ENCODE measurements around the gene PLEKHG7. TPM values are rescaled to one million over a fixed set of nuclear protein-coding genes. Genes with fewer than 3 reads are reported as not detected.
A peak's percentile ranks its signal among the peaks of the same experiment; 100 is the strongest.

PLEKHG7 gene
- total RNA-seq, 1 donor from 2014 or later: not detected

DNA sequence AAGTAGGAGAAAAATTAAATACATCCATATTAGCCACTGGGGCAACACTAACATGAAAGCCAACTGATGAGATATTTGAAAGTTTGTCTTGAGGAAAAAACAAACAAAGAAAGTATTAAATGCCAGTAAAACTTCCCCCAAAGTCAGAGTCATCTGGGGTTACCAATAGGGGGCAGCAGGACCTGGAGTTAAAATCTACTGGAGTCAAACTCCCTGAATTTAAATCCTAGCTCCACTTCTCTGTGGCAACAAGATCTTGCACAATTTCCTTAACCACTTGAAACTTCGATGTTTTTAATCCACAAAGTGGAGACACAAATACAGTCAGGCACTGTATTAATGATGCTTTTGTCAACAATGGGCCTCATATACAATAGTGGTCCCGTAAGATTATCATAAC lies 14.4 kb downstream of the PLEKHG7 start:
- Histone ChIP-seq H3K4me3 (ENCODE audit: low read depth, low read length) (no peak overlapping the region), H3K36me3 (ENCODE audit: control insufficient read depth, insufficient read depth, low read length) (no peaks in the 10 kb centered on the region), H3K27me3 (ENCODE audit: control insufficient read depth, insufficient read depth, low read length) (no peaks in the 10 kb centered on the region)
- TF ChIP-seq, protein P1, sequence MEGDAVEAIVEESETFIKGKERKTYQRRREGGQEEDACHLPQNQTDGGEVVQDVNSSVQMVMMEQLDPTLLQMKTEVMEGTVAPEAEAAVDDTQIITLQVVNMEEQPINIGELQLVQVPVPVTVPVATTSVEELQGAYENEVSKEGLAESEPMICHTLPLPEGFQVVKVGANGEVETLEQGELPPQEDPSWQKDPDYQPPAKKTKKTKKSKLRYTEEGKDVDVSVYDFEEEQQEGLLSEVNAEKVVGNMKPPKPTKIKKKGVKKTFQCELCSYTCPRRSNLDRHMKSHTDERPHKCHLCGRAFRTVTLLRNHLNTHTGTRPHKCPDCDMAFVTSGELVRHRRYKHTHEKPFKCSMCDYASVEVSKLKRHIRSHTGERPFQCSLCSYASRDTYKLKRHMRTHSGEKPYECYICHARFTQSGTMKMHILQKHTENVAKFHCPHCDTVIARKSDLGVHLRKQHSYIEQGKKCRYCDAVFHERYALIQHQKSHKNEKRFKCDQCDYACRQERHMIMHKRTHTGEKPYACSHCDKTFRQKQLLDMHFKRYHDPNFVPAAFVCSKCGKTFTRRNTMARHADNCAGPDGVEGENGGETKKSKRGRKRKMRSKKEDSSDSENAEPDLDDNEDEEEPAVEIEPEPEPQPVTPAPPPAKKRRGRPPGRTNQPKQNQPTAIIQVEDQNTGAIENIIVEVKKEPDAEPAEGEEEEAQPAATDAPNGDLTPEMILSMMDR (IDR thresholded peaks at IDR 0.05; ENCODE audit: insufficient read depth, low read length, poor library complexity, severe bottlenecking): peak; percentile 20
- DNase-seq (ENCODE audit: low read depth): no peak

DNA sequence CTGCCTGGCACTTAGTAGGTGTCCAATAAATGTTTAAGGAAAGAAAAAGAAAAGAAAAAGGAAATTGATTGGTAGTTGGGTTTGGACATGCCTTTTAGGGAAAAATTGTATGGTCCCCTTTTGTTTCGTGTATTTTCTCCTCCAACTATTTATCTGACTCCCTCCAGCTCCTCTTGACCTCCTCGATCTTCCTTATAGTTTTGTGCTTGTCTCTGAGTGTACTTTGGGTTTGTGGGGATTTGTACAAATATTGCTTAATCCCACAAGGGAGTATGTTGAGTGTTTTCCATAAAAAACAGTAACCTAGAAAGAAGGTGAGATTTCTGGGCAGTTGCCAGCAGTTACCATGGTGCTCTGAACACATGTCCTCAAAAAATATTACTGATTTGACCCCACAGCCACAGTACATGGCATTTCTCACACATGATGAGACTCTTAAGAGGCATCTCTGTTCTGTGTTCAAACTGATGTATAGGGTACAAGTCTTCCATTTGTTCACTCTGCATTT lies 15.7 kb downstream of the PLEKHG7 start:
- Histone ChIP-seq H3K4me3 (ENCODE audit: low read depth, low read length) (no peak overlapping the region), H3K36me3 (ENCODE audit: control insufficient read depth, insufficient read depth, low read length) (no peaks in the 10 kb centered on the region), H3K27me3 (ENCODE audit: control insufficient read depth, insufficient read depth, low read length) (no peaks in the 10 kb centered on the region)
- TF ChIP-seq, protein P1 (IDR thresholded peaks at IDR 0.05; ENCODE audit: insufficient read depth, low read length, poor library complexity, severe bottlenecking): no peak
- no peak for DNase-seq (ENCODE audit: low read depth)

DNA sequence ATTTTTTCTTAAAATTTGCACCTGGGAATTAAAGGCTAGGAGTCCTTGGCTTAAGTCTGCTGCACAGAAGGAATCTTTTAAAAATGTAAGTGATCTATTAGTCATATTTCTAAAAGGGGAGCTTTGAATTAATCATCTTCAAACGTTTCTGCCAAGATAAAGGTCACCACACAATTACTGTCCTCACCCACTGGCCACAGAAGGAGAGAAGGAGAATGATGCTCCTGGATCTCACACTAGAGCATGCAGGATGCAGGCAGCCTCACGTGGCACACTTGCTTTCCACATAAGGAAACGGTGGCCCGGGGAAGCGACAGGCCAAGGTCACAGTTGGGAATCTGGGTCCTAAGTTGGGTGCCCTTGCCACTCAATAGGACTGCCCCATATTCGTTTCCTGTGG lies 16.9 kb downstream of the PLEKHG7 start:
- no peak for DNase-seq (ENCODE audit: low read depth)
- Histone ChIP-seq H3K36me3 (ENCODE audit: control insufficient read depth, insufficient read depth, low read length) (no peaks in the 10 kb centered on the region), H3K27me3 (ENCODE audit: control insufficient read depth, insufficient read depth, low read length) (no peaks in the 10 kb centered on the region), H3K4me3 (ENCODE audit: low read depth, low read length) (no peak overlapping the region)
- TF ChIP-seq, protein P1 (IDR thresholded peaks at IDR 0.05; ENCODE audit: insufficient read depth, low read length, poor library complexity, severe bottlenecking): no peak

DNA sequence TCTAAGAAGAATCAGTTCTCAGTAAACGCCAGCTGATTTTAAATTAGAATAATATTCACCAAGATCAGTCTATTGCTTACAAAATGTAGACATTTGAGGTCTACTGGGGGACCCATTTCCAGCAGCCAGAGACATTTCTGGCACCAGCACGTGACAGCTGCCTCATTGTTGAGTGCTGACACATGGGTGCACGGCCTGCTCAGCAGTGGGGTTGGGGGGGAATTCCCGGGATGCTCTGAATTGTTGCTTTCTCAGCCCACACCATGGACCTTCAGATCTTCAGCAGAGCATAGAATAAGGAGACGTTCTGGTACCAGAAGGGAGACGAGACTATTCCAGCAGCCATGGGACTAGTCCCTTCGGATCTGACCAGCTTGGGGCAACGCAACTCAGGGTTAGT lies 18.3 kb downstream of the PLEKHG7 start:
- Histone ChIP-seq H3K36me3 (ENCODE audit: control insufficient read depth, insufficient read depth, low read length) (no peaks in the 10 kb centered on the region), H3K27me3 (ENCODE audit: control insufficient read depth, insufficient read depth, low read length) (no peaks in the 10 kb centered on the region), H3K4me3 (ENCODE audit: low read depth, low read length) (no peak overlapping the region)
- no peak for DNase-seq (ENCODE audit: low read depth)
- TF ChIP-seq, protein P1 (IDR thresholded peaks at IDR 0.05; ENCODE audit: insufficient read depth, low read length, poor library complexity, severe bottlenecking): no peak

DNA sequence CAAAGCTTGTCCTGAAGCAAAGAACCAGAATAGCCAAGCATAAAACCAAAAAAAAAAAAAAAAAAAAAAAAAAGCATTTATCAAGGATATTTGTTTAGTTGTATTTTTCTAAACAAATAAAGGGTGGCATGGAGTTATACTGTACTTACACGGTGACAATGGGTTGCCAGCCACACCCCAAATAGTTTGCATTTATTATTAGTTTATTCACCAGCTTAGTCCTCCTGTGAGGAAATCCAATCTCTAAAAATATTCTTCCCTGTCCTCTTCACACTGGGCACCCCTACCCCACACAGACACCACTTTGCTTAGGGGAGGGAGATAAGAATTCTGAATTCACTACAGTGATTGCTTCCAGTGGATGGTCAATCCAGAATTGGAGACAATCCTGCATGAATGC lies 18.9 kb downstream of the PLEKHG7 start:
- Histone ChIP-seq H3K27me3 (ENCODE audit: control insufficient read depth, insufficient read depth, low read length) (no peaks in the 10 kb centered on the region), H3K36me3 (ENCODE audit: control insufficient read depth, insufficient read depth, low read length) (no peaks in the 10 kb centered on the region), H3K4me3 (ENCODE audit: low read depth, low read length) (no peak overlapping the region)
- TF ChIP-seq, protein P1 (IDR thresholded peaks at IDR 0.05; ENCODE audit: insufficient read depth, low read length, poor library complexity, severe bottlenecking): no peak
- DNase-seq (ENCODE audit: low read depth): no peak

DNA sequence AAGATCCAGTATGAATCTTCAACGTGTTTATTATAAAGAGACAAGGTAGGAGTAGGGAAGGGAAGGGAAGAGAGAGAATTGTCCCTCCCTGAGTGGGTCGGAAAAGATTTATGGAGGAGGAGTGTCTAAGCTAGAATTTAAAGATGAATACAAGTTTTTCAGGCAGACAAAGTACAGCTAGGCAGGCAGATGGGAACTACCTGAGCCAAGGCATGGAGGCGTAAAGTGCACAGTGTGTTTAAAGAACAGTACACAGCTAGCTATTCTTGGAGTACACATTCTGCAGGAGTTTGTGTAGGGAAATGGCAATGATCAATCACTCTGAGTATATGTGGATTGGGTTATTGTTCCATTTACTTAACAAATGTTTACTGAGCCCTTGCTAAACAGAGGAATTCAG lies 20.1 kb downstream of the PLEKHG7 start:
- DNase-seq (ENCODE audit: low read depth): no peak
- TF ChIP-seq, protein P1 (IDR thresholded peaks at IDR 0.05; ENCODE audit: insufficient read depth, low read length, poor library complexity, severe bottlenecking): no peak

More for the DNA sequence above, 20.1 kb downstream of the PLEKHG7 start:
- no peaks in the 10 kb centered on the region for H3K36me3 ChIP-seq (ENCODE audit: control insufficient read depth, insufficient read depth, low read length)
- no peaks in the 10 kb centered on the region for H3K27me3 ChIP-seq (ENCODE audit: control insufficient read depth, insufficient read depth, low read length)
- H3K4me3 ChIP-seq (ENCODE audit: low read depth, low read length): no peak overlapping the region
